Calu3 (cell line): ENCODE results near the gene TRIM65. TPM values are rescaled to one million over a fixed set of nuclear protein-coding genes. Genes with fewer than 3 reads are reported as not detected.

ENCODE experiments used
- BruUV-seq: library from RNA; stranded (reverse); fragments of 400-500 nt; replicated peaks from 2 replicates; lab custom pipeline; 2021; lab: Mats Ljungman, UMichigan
- CTCF ChIA-PET: fragments of 300-600 bp; sonication (Branson Sonifier 250); formaldehyde crosslinking; loops from one replicate; lab custom pipeline; 2022; ENCODE audit warnings: antibody characterized with exemption; lab: Charles Lee
- DNase-seq: peaks from one replicate; pipeline ENCODE4 v3.0.0; 2022
- H3K27ac Mint-ChIP-seq: one replicate; pipeline ENCODE4 v1.8.0; 2022; ENCODE audit warnings: mixed read lengths; ENCODE audit not compliant: unreplicated experiment
- H3K27me3 Mint-ChIP-seq: one replicate; pipeline ENCODE4 v1.8.0; 2022; ENCODE audit warnings: mixed read lengths; ENCODE audit not compliant: unreplicated experiment
- H3K36me3 Mint-ChIP-seq: one replicate; pipeline ENCODE4 v1.8.0; 2022; ENCODE audit warnings: mild to moderate bottlenecking, moderate library complexity, mixed read lengths; ENCODE audit not compliant: insufficient read depth, unreplicated experiment
- H3K4me1 Mint-ChIP-seq: one replicate; pipeline ENCODE4 v1.8.0; 2022; ENCODE audit warnings: mild to moderate bottlenecking, low read depth, mixed read lengths; ENCODE audit not compliant: unreplicated experiment
- H3K4me3 Mint-ChIP-seq: one replicate; pipeline ENCODE4 v1.8.0; 2022; ENCODE audit warnings: mild to moderate bottlenecking, low read depth, moderate library complexity, mixed read lengths; ENCODE audit not compliant: unreplicated experiment
- H3K9me3 Mint-ChIP-seq: one replicate; pipeline ENCODE4 v1.8.0; 2022; ENCODE audit warnings: low read depth, mixed read lengths; ENCODE audit not compliant: unreplicated experiment
- CTCF ChIP-seq: fragments of 200-600 bp; IDR thresholded peaks from one replicate; pipeline ENCODE4 v1.8.0; 2022; ENCODE audit warnings: antibody characterized with exemption; ENCODE audit not compliant: unreplicated experiment
- intact Hi-C: fragments of 100-400 bp; cut with micrococcal nuclease; formaldehyde crosslinking; loops from one replicate; pipeline ENCODE4 v1.10.0; 2022; ENCODE audit not compliant: unreplicated experiment
- total RNA-seq: library from RNA; stranded (reverse); gene quantifications from 2 replicates; pipeline ENCODE4 v1.2.3, GENCODE V29; 2022

Gene TRIM65
- total RNA-seq, 1 experiment from 2014 or later, result 15.4 TPM

- no peaks in the 10 kb centered on the region for H3K9me3 Mint-ChIP-seq
- H3K4me3 Mint-ChIP-seq, result no peak overlapping the region
- no peak for DNase-seq
- no peak overlapping the region for H3K27ac Mint-ChIP-seq
- peaks cover 30% of the 10 kb centered on the region for H3K36me3 Mint-ChIP-seq
- TF ChIP-seq CTCF, result no peak
- H3K4me1 Mint-ChIP-seq, result peaks cover under 1% of the 10 kb centered on the region
- H3K27me3 Mint-ChIP-seq, result no peaks in the 10 kb centered on the region
- intact Hi-C loops, result no loop called here
- CTCF ChIA-PET, result interaction anchor here (0.6 to 0.9 kb wide), 2 partner anchors 26 to 36 kb away, joined by 3 to 8 read pairs; partner anchors contain the start of gene WBP2
- BruUV-seq, result no TSS peak
Observed at GRCh38 chr17:75881678-75882454, 14.9 kb downstream of the TRIM65 start.

DNA sequence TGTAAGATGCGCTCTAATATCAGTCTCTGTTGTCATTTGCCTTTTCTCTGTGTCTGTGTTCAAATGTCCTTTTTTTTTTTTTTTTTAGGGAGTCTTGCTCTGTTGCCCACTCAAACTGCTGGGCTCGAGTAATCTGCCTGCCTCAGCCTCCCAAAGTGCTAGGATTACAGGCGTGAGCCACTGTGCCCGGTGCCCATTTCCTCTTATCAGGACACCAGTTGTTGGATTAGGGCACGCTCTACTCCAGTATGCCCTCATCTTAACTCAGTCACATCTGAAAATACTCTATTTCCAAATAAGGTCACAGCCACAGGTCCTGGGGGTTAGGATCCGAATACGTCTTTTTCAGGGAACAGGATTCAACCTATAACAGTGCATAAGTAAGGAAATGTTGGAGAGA, 16.5 kb downstream of the TRIM65 start:
- no peak overlapping the region for H3K27ac Mint-ChIP-seq
- H3K9me3 Mint-ChIP-seq, result no peaks in the 10 kb centered on the region
- TF ChIP-seq CTCF, result no peak
- H3K36me3 Mint-ChIP-seq, result peaks cover 40% of the 10 kb centered on the region
- no TSS peak for BruUV-seq
- DNase-seq, result no peak
- intact Hi-C loops, result no loop called here
- no peaks in the 10 kb centered on the region for H3K27me3 Mint-ChIP-seq
- CTCF ChIA-PET, result no interaction called here
- no peak overlapping the region for H3K4me3 Mint-ChIP-seq
- H3K4me1 Mint-ChIP-seq, result peaks cover 17% of the 10 kb centered on the region

- intact Hi-C loops, result loop anchor here (5.0 kb wide), 1 partner anchor 96 kb away; the partner anchor contains the start of gene UNK
- BruUV-seq, result no TSS peak
- CTCF ChIA-PET, result interaction anchor here (0.6 to 3.1 kb wide), 5 partner anchors 23 to 351 kb away, joined by 3 to 22 read pairs (median 4); partner anchors contain the start of genes GALK1, MRPL38, UNC13D and WBP2
- H3K27me3 Mint-ChIP-seq, result no peaks in the 10 kb centered on the region
- H3K9me3 Mint-ChIP-seq, result no peaks in the 10 kb centered on the region
- no peak for TF ChIP-seq CTCF
- H3K4me1 Mint-ChIP-seq, result peaks cover 18% of the 10 kb centered on the region
- H3K27ac Mint-ChIP-seq, result peak within 1 kb of the TSS; percentile 83
- peaks cover 54% of the 10 kb centered on the region for H3K36me3 Mint-ChIP-seq
- peak; percentile 66 for DNase-seq
- H3K4me3 Mint-ChIP-seq, result peak within 1 kb of the TSS; percentile 87
Observed at GRCh38 chr17:75878174-75878998, 18.4 kb downstream of the TRIM65 start, which contains the start of gene TRIM47. TSS of gene TRIM47 (minus strand) at chr17:75878581. CDS start at chr17:75878548, 33 bp downstream.

- TF ChIP-seq CTCF, result no peak
- no TSS peak for BruUV-seq
- peak; percentile 84 for DNase-seq
- no peaks in the 10 kb centered on the region for H3K27me3 Mint-ChIP-seq
- H3K27ac Mint-ChIP-seq, result peak overlapping the region; percentile 83
- H3K4me3 Mint-ChIP-seq, result peak overlapping the region; percentile 87
- peaks cover 18% of the 10 kb centered on the region for H3K4me1 Mint-ChIP-seq
- intact Hi-C loops, result loop anchor here (5.0 kb wide), 1 partner anchor 95 kb away; the partner anchor contains the start of gene UNK
- no peaks in the 10 kb centered on the region for H3K9me3 Mint-ChIP-seq
- peaks cover 60% of the 10 kb centered on the region for H3K36me3 Mint-ChIP-seq
- CTCF ChIA-PET, result interaction anchor here (0.6 to 3.1 kb wide), 5 partner anchors 22 to 448 kb away, joined by 3 to 22 read pairs (median 6); partner anchors contain the start of genes MRPL38, UNC13D and WBP2
Observed at GRCh38 chr17:75877752-75878173, 19.0 kb downstream of the TRIM65 start.
